ENCODE measurements around the gene NELFB. TPM values are rescaled to one million over a fixed set of nuclear protein-coding genes. Genes with fewer than 3 reads are reported as not detected.

Gene NELFB
- total RNA-seq, 1 experiment from 2014 or later: 71.7 TPM

GRCh38 chr9:137228968-137229896 is 25.9 kb upstream of the NELFB start:
- Mint-ChIP-seq H3K27ac (no peak overlapping the region), H3K4me1 (peaks cover 2 to 3% of the 10 kb centered on the region in 2 experiments), H3K27me3 (ENCODE audit: low read depth) (no peaks in the 10 kb centered on the region; the same call in 1 of the 2 replicates), H3K36me3 (ENCODE audit: insufficient read depth in 1 of 3, low read depth in 3 of 3) (no peaks in the 10 kb centered on the region), H3K4me3 (no peak overlapping the region), H3K9me3 (no peaks in the 10 kb centered on the region)
- Histone ChIP-seq H3K9me3 (ENCODE audit: control insufficient read depth, low read depth, low read length) (no peaks in the 10 kb centered on the region), H3K56ac (ENCODE audit: insufficient read length, low read depth, low read length) (no peak overlapping the region), H2AK5ac (ENCODE audit: insufficient read length, low read length) (no peak overlapping the region), H3K18ac (ENCODE audit: insufficient read length, low read depth, low read length) (no peak overlapping the region), H3K9ac (ENCODE audit: extremely low read depth, insufficient read length, low read length) (no peak overlapping the region), H3K27ac (ENCODE audit: insufficient read length, low read depth, low read length) (no peak overlapping the region), H3K23ac (ENCODE audit: insufficient read length, low read depth, low read length) (no peak overlapping the region), H4K91ac (ENCODE audit: insufficient read length, low read depth, low read length) (no peak overlapping the region), H3K23me2 (ENCODE audit: insufficient read length, low read depth, low read length, poor library complexity, severe bottlenecking) (peaks cover 4% of the 10 kb centered on the region), H2AFZ (ENCODE audit: low read length) (no peak overlapping the region), H3K4me2 (ENCODE audit: insufficient read depth, insufficient read length, low read length) (no peak overlapping the region), H3K79me1 (ENCODE audit: insufficient read depth, low read depth, low read length, poor library complexity, severe bottlenecking) (no peaks in the 10 kb centered on the region), H3K79me2 (ENCODE audit: insufficient read depth, low read length) (no peaks in the 10 kb centered on the region), H4K20me1 (ENCODE audit: control insufficient read depth, insufficient read depth, insufficient read length) (no peaks in the 10 kb centered on the region), H2BK12ac (ENCODE audit: insufficient read length, low read depth, low read length) (no peak overlapping the region), H3T11ph (ENCODE audit: low read length) (no peak overlapping the region), H3K4me1 (ENCODE audit: insufficient read depth, low read length) (no peaks in the 10 kb centered on the region), H4K5ac (ENCODE audit: insufficient read length, low read depth, low read length) (no peak overlapping the region), H2BK20ac (ENCODE audit: low read depth, low read length, poor library complexity, severe bottlenecking) (no peak overlapping the region), H2BK120ac (ENCODE audit: low read depth, low read length, poor library complexity, severe bottlenecking) (no peak overlapping the region), H3K27me3 (ENCODE audit: insufficient read depth, low read length) (no peaks in the 10 kb centered on the region), H2BK5ac (ENCODE audit: insufficient read length, low read length) (no peak overlapping the region), H2BK15ac (ENCODE audit: low read depth, low read length) (no peak overlapping the region), H3K4ac (ENCODE audit: low read depth, low read length) (no peak overlapping the region), H3K14ac (ENCODE audit: insufficient read depth, low read length) (no peak overlapping the region), H4K8ac (replicated peaks; ENCODE audit: insufficient read length, low read depth, low read length) (no peak overlapping the region)
- DNase-seq: no peak
- no CpG with 5 or more reads among the region's 27 CpGs for WGBS (ENCODE audit: extremely low coverage, insufficient read length, low lambda C conversion rate)
- no peak for TF ChIP-seq CTCF (conservative IDR thresholded peaks at IDR 0.05)

All from H9 (cell line).